Suprapubic skin (tissue), 4 donors: ENCODE data around the gene CLMN. TPM values are rescaled to one million over a fixed set of nuclear protein-coding genes. Genes with fewer than 3 reads are reported as not detected.

Experiments
- DNase-seq, 2 donors: peaks; one replicate each; pipeline ENCODE4 v3.0.0-alpha.2; 2019; ENCODE audit warnings: low spot score in 2 of 2
- H3K27ac ChIP-seq: fragments of 200-600 bp; sonication (generic); one replicate; pipeline ENCODE4 v1.5.1; 2019
- H3K27me3 ChIP-seq: fragments of 200-600 bp; sonication (generic); one replicate; pipeline ENCODE4 v1.5.1; 2019
- H3K36me3 ChIP-seq: fragments of 200-600 bp; sonication (generic); one replicate; pipeline ENCODE4 v1.5.1; 2019
- H3K4me1 ChIP-seq: fragments of 200-600 bp; sonication (generic); one replicate; pipeline ENCODE4 v1.5.1; 2019
- H3K4me3 ChIP-seq: fragments of 200-600 bp; sonication (generic); one replicate; pipeline ENCODE4 v1.5.1; 2019; ENCODE audit warnings: mild to moderate bottlenecking
- H3K9me3 ChIP-seq: fragments of 200-600 bp; sonication (generic); one replicate; pipeline ENCODE4 v1.5.1; 2019
- EP300 ChIP-seq: sonication (generic); formaldehyde crosslinking; IDR thresholded peaks from one replicate; pipeline ENCODE4 v1.6.1; 2017; ENCODE audit warnings: antibody characterized with exemption
- POLR2A ChIP-seq, 2 donors: fragments of 450-650 bp; IDR thresholded peaks; one replicate each; pipeline ENCODE4 v1.6.1; 2017; ENCODE audit warnings: antibody characterized with exemption in 2 of 2, mild to moderate bottlenecking in 2 of 2, moderate library complexity in 2 of 2
- POLR2AphosphoS5 ChIP-seq, 3 donors: sonication (generic); formaldehyde crosslinking; IDR thresholded peaks; one replicate each; pipeline ENCODE4 v1.6.1; 2017; ENCODE audit warnings: antibody characterized with exemption in 3 of 3
- WGBS: methylation state at CpG from one replicate; pipeline ENCODE4 v1.1.5; 2018; 5-methylcytosine and 5-hydroxymethylcytosine counted together
- total RNA-seq, 4 donors: library from RNA; depleted of rRNA; stranded (reverse); fragments of >200 nt; gene quantifications; one replicate each; pipeline ENCODE4 v1.1.0, GENCODE V29; 2016
- TF ChIP-seq, protein P1 (sequence below), 2 donors: fragments of 200-600 bp in 1 of 2; fragments of 450-650 bp in 1 of 2; sonication (generic) in 1 of 2; IDR thresholded peaks; one replicate each; pipeline ENCODE4 v1.5.1; 2016 to 2019; ENCODE audit warnings: antibody characterized with exemption in 2 of 2, mild to moderate bottlenecking in 1 of 2, moderate library complexity in 1 of 2

CLMN gene
- total RNA-seq, 4 donors from 2014 or later = 5.0 to 25.7 (median 7.0) TPM

GRCh38 chr14:95294320-95294719 lies 25.4 kb downstream of the CLMN start:
- H3K27me3 ChIP-seq = no peaks in the 10 kb centered on the region
- 83% methylated on average over 7 of the region's 7 CpGs for WGBS
- DNase-seq = no peak
- no peak overlapping the region for H3K4me3 ChIP-seq
- no peak overlapping the region for H3K27ac ChIP-seq
- H3K36me3 ChIP-seq = no peaks in the 10 kb centered on the region
- peaks cover 15% of the 10 kb centered on the region for H3K4me1 ChIP-seq
- no peak for TF ChIP-seq POLR2A (IDR thresholded peaks at IDR 0.05)
- TF ChIP-seq EP300 = no peak
- TF ChIP-seq, protein P1, sequence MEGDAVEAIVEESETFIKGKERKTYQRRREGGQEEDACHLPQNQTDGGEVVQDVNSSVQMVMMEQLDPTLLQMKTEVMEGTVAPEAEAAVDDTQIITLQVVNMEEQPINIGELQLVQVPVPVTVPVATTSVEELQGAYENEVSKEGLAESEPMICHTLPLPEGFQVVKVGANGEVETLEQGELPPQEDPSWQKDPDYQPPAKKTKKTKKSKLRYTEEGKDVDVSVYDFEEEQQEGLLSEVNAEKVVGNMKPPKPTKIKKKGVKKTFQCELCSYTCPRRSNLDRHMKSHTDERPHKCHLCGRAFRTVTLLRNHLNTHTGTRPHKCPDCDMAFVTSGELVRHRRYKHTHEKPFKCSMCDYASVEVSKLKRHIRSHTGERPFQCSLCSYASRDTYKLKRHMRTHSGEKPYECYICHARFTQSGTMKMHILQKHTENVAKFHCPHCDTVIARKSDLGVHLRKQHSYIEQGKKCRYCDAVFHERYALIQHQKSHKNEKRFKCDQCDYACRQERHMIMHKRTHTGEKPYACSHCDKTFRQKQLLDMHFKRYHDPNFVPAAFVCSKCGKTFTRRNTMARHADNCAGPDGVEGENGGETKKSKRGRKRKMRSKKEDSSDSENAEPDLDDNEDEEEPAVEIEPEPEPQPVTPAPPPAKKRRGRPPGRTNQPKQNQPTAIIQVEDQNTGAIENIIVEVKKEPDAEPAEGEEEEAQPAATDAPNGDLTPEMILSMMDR (IDR thresholded peaks at IDR 0.05) = no peak
- no peak for TF ChIP-seq POLR2AphosphoS5 (IDR thresholded peaks at IDR 0.05)
- no peaks in the 10 kb centered on the region for H3K9me3 ChIP-seq

DNA sequence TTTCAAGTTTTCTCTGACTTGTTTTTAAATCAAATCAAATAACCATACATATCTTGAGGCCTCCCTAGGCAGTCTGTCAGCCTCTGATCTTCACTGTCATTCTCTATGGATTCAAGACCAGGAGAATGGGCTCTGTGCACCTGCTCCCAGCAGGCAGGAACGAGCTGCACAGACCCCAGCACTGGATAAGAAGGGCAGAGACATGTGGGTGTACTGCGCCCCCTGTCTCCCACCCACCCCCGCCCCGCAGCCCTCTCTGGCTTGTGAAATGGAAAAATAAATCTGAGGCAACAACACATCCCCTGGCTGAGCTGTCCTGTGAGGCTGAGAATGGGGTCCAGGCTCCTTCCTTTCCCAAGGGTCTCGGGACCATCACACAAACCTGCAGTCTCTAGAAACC lies 26.3 kb downstream of the CLMN start:
- TF ChIP-seq POLR2AphosphoS5 (IDR thresholded peaks at IDR 0.05) = no peak
- TF ChIP-seq POLR2A (IDR thresholded peaks at IDR 0.05) = no peak
- TF ChIP-seq EP300 = no peak
- TF ChIP-seq, protein P1 (IDR thresholded peaks at IDR 0.05) = no peak
- peaks cover 15% of the 10 kb centered on the region for H3K4me1 ChIP-seq
- WGBS = 69% methylated on average over 5 of the region's 5 CpGs
- no peaks in the 10 kb centered on the region for H3K27me3 ChIP-seq
- H3K9me3 ChIP-seq = no peaks in the 10 kb centered on the region
- H3K4me3 ChIP-seq = no peak overlapping the region
- H3K36me3 ChIP-seq = no peaks in the 10 kb centered on the region
- H3K27ac ChIP-seq = no peak overlapping the region
- DNase-seq = no peak

DNA sequence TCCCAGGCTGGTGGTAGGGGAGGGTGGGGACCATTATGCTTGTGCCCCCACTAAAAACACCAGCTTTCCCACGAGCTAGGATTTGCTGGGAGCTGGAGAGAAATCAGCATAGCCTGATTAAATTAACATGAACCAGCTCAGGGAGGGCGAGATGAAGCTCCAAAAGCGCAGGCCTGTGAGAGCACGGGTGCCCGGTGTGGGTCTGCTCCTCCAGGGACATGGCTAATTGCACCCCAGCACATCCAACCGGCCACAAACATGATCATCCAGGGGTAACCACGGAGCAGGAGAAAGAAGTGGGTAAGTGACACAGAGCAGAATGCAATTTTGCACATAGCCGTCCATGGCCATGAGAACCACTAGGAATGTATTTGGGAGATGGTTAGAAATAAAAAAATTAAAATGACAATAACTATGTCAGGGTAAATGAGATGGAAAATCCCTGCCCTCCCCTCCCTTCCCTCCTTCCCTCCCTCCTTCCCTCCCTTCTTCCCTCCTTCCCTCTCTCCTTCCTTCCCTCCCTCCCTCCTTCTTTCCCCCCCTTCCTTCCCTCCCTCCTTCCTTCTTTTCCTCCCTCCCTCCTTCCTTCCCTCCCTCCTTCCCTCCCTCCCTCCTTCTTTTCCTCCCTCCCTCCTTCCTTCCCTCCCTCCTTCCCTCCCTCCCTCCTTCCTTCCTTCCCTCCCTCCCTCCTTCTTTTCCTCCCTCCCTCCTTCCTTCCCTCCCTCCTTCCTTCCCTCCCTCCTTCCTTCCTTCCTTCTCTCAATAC lies 26.9 kb downstream of the CLMN start:
- WGBS = 87% methylated on average over 7 of the region's 8 CpGs
- H3K36me3 ChIP-seq = no peaks in the 10 kb centered on the region
- H3K9me3 ChIP-seq = no peaks in the 10 kb centered on the region
- peaks cover 15% of the 10 kb centered on the region for H3K4me1 ChIP-seq
- peak in 1 of 2 donors; percentile 50 for DNase-seq
- H3K27ac ChIP-seq = peak overlapping the region; percentile 11
- no peak overlapping the region for H3K4me3 ChIP-seq
- TF ChIP-seq POLR2A (IDR thresholded peaks at IDR 0.05) (no peak), POLR2AphosphoS5 (IDR thresholded peaks at IDR 0.05) (no peak), EP300 (no peak)
- TF ChIP-seq, protein P1 (IDR thresholded peaks at IDR 0.05) = no peak
- no peaks in the 10 kb centered on the region for H3K27me3 ChIP-seq

- no peaks in the 10 kb centered on the region for H3K36me3 ChIP-seq
- no peaks in the 10 kb centered on the region for H3K9me3 ChIP-seq
- no peak overlapping the region for H3K4me3 ChIP-seq
- WGBS = 51% methylated on average over 6 of the region's 6 CpGs
- TF ChIP-seq POLR2AphosphoS5 (IDR thresholded peaks at IDR 0.05) = no peak
- TF ChIP-seq, protein P1 (IDR thresholded peaks at IDR 0.05) = no peak
- no peak for TF ChIP-seq EP300
- TF ChIP-seq POLR2A (IDR thresholded peaks at IDR 0.05) = no peak
- H3K27ac ChIP-seq = no peak overlapping the region
- no peaks in the 10 kb centered on the region for H3K27me3 ChIP-seq
- H3K4me1 ChIP-seq = peaks cover 15% of the 10 kb centered on the region
- DNase-seq = peak; percentile 75 to 82
Measured at GRCh38 chr14:95291859-95292542, 27.7 kb downstream of the CLMN start.

GRCh38 chr14:95290871-95291431 lies 28.8 kb downstream of the CLMN start:
- DNase-seq = peak; percentile 78 to 79
- TF ChIP-seq POLR2AphosphoS5 (IDR thresholded peaks at IDR 0.05) (no peak), POLR2A (IDR thresholded peaks at IDR 0.05) (no peak)
- 47% methylated on average over 7 of the region's 17 CpGs for WGBS

More at GRCh38 chr14:95290871-95291431, 28.8 kb downstream of the CLMN start:
- Histone ChIP-seq H3K4me1 (peaks cover 15% of the 10 kb centered on the region), H3K27ac (peak overlapping the region; percentile 12), H3K27me3 (no peaks in the 10 kb centered on the region), H3K36me3 (no peaks in the 10 kb centered on the region), H3K4me3 (no peak overlapping the region), H3K9me3 (no peaks in the 10 kb centered on the region)
